Cardiac fibroblast (primary cell): ENCODE data around the gene NHERF1.

Source experiments
- DNase-seq, 2 donors: peaks; one replicate each; pipeline versions ENCODE4 v3.0.0 to v3.0.0-alpha.2; 2010; ENCODE audit warnings: low read depth in 2 of 2
- H3K4me3 ChIP-seq, 2 donors: replicated peaks in 1 of 2; 1 replicate in 1 of 2; 2 replicates in 1 of 2; pipeline ENCODE4 v1.5.1; 2011; ENCODE audit warnings: low read depth in 2 of 2, low read length in 2 of 2, mild to moderate bottlenecking in 2 of 2, moderate library complexity in 1 of 2
- TF ChIP-seq, protein P1 (sequence below): IDR thresholded peaks from one replicate; pipeline ENCODE4 v1.5.1; 2011; ENCODE audit warnings: low read depth, mild to moderate bottlenecking, low read length, inconsistent platforms

The NHERF1 gene

DNA sequence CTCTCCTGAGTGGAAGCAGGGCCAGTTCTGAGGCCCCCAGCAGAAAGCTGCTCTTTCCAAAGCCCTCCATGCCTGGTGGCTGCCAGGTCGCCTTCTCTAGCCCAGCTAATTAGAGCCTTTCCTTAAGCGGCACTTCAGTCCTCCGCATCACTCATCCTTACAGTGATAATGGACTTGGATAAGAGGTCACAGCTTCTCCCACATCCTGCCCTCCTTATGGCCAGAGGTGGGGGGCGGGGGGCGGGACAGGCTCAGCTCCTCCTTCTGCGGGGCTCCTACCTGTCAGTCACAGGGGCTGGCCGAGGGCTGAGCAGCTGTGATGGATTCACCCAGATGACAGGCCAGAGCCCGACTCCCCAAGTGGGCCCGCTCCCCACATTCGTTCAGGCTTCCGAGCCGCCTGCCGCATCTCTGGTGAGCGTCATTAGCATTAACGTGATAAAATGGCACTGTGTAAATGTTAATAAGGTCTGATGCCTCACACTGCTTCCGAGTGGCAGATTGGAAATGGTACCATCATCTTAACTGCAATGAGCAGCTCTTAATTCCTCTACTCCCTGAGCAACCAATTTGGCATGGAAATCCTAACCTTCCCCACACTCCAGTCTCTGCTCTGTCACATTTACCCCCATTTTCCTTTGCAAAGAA lies 70.0 kb downstream of the NHERF1 start:
- DNase-seq, result no peak
- no peak overlapping the region for H3K4me3 ChIP-seq

More for the DNA sequence above, 70.0 kb downstream of the NHERF1 start:
- TF ChIP-seq, protein P1, sequence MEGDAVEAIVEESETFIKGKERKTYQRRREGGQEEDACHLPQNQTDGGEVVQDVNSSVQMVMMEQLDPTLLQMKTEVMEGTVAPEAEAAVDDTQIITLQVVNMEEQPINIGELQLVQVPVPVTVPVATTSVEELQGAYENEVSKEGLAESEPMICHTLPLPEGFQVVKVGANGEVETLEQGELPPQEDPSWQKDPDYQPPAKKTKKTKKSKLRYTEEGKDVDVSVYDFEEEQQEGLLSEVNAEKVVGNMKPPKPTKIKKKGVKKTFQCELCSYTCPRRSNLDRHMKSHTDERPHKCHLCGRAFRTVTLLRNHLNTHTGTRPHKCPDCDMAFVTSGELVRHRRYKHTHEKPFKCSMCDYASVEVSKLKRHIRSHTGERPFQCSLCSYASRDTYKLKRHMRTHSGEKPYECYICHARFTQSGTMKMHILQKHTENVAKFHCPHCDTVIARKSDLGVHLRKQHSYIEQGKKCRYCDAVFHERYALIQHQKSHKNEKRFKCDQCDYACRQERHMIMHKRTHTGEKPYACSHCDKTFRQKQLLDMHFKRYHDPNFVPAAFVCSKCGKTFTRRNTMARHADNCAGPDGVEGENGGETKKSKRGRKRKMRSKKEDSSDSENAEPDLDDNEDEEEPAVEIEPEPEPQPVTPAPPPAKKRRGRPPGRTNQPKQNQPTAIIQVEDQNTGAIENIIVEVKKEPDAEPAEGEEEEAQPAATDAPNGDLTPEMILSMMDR, result no peak
